NB4 (cell line): ENCODE measurements around the gene SLCO3A1.

Experiments used
- POLR2A ChIP-seq: IDR thresholded peaks from 2 replicates; pipeline ENCODE4 v1.6.1; 2011; ENCODE audit warnings: mild to moderate bottlenecking; ENCODE audit not compliant: insufficient read length; ENCODE audit errors: extremely low read depth
- TF ChIP-seq, protein P1 (sequence below): IDR thresholded peaks from one replicate; pipeline ENCODE4 v1.5.1; 2012; ENCODE audit warnings: low read depth, low read length

DNA sequence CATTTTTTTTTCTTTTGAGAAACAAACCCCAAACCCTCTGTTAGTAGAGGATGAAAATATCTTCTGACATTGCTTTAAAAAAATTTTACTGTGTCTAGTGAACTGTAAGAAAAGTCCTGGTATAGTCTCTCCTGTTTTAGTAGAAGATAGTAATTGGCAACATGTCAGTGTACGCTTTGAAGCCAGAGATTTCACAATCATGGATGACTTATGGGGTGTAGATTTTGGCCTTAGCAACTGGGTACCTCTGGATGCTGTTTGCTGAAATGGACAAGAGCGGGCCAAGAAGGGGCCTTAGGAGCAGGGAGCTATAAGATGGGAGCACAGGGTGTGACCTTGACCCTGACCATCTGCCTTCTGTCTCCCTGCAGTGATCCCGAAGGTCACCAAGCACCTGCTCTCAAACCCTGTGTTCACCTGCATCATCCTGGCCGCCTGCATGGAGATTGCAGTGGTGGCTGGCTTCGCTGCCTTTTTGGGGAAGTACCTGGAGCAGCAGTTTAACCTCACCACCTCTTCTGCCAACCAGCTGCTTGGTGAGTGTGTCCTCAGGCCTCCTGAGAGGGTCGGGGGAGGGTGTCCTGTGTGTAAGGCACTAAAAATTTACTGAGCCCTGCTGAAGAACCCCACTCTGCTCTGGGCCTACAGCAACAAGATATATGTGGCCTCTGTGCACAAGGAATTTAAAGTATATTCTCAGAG, 266.7 kb downstream of the SLCO3A1 start:
- TF ChIP-seq POLR2A = no peak
- TF ChIP-seq, protein P1, sequence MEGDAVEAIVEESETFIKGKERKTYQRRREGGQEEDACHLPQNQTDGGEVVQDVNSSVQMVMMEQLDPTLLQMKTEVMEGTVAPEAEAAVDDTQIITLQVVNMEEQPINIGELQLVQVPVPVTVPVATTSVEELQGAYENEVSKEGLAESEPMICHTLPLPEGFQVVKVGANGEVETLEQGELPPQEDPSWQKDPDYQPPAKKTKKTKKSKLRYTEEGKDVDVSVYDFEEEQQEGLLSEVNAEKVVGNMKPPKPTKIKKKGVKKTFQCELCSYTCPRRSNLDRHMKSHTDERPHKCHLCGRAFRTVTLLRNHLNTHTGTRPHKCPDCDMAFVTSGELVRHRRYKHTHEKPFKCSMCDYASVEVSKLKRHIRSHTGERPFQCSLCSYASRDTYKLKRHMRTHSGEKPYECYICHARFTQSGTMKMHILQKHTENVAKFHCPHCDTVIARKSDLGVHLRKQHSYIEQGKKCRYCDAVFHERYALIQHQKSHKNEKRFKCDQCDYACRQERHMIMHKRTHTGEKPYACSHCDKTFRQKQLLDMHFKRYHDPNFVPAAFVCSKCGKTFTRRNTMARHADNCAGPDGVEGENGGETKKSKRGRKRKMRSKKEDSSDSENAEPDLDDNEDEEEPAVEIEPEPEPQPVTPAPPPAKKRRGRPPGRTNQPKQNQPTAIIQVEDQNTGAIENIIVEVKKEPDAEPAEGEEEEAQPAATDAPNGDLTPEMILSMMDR = no peak
